HepG2 (cell line): ENCODE results near the gene APOC3. TPM values are rescaled to one million over a fixed set of nuclear protein-coding genes. Genes with fewer than 3 reads are reported as not detected.

Experiments used
- ATAC-seq: fragments of 200-7000 bp; cut with Tn5 transposase; 3 replicates; pipeline ENCODE4 v1.9.1; 2020; ENCODE audit warnings: mild to moderate bottlenecking, moderate library complexity
- BruUV-seq: library from RNA; stranded (reverse); fragments of 400-500 nt; replicated peaks from 2 replicates; lab custom pipeline; 2021; lab: Mats Ljungman, UMichigan
- CTCF ChIA-PET: fragments of 300-600 bp; formaldehyde crosslinking; extraction: SDS; loops from one replicate; lab custom pipeline; 2021; ENCODE audit warnings: low total read pairs, inconsistent platforms, low intra/inter-chr PET ratio; lab: Yijun Ruan, JAX
- POLR2A ChIA-PET: fragments of 350-600 bp; sonication (Branson Sonifier 250); formaldehyde crosslinking; loops from one replicate; lab custom pipeline; 2020; ENCODE audit warnings: antibody characterized with exemption, inconsistent platforms; lab: Yijun Ruan, JAX
- DNase-seq: peaks from one replicate; pipeline ENCODE4 v3.0.0-alpha.2; 2015; ENCODE audit warnings: low spot score
- FAIRE-seq: peaks from 3 replicates; lab custom pipeline; 2011; peaks lifted over from hg19 to GRCh38; lab: Jason Lieb, UNC
- H2AFZ ChIP-seq: one replicate; pipeline ENCODE4 v1.6.1; 2011; ENCODE audit warnings: low read length, inconsistent platforms
- H3K27ac ChIP-seq: fragments of 300-600 bp; 3 replicates; pipeline ENCODE4 v1.8.0; 2011; ENCODE audit warnings: mixed run types, mild to moderate bottlenecking, mixed read lengths, low read length, inconsistent platforms; ENCODE audit not compliant: insufficient read depth; ENCODE audit errors: extremely low read length
- H3K27me3 ChIP-seq, 2 experiments: fragments of 200-600 bp in 1 of 2; 2 replicates in 1 of 2; 3 replicates in 1 of 2; pipeline versions ENCODE4 v1.6.0 to v1.8.0; 2011; ENCODE audit warnings: low read length in 2 of 2, mild to moderate bottlenecking in 2 of 2, moderate library complexity in 2 of 2, inconsistent platforms in 1 of 2; ENCODE audit not compliant: insufficient read depth in 2 of 2, control insufficient read depth in 1 of 2
- H3K36me3 ChIP-seq, 2 experiments: fragments of 200-600 bp in 1 of 2; replicated peaks in 1 of 2; 2 replicates in 1 of 2; 3 replicates in 1 of 2; pipeline versions ENCODE4 v1.5.1 to v1.8.0; 2011; ENCODE audit warnings: low read length in 2 of 2, inconsistent platforms in 1 of 2; ENCODE audit not compliant: insufficient read depth in 2 of 2, control insufficient read depth in 1 of 2
- H3K4me1 ChIP-seq: 2 replicates; pipeline ENCODE4 v1.5.1; 2012; ENCODE audit warnings: low read length, inconsistent platforms; ENCODE audit not compliant: insufficient read depth
- H3K4me2 ChIP-seq: 2 replicates; pipeline ENCODE4 v1.6.0; 2011; ENCODE audit warnings: low read depth, low read length, inconsistent platforms
- H3K4me3 ChIP-seq, 3 experiments: fragments of 200-600 bp in 1 of 3; sonication (generic), shearing (Covaris generic) in 1 of 3; replicated peaks in 1 of 3; 2 replicates each; pipeline ENCODE4 v1.5.1; 2011 to 2016; ENCODE audit warnings: low read length in 3 of 3, inconsistent platforms in 2 of 3, low read depth in 2 of 3, mild to moderate bottlenecking in 2 of 3, control low read depth in 1 of 3, mixed read lengths in 1 of 3; ENCODE audit not compliant: insufficient read depth in 1 of 3
- H3K79me2 ChIP-seq: one replicate; pipeline ENCODE4 v1.6.1; 2011; ENCODE audit warnings: low read length, inconsistent platforms; ENCODE audit not compliant: insufficient read depth
- H3K9ac ChIP-seq: 2 replicates; pipeline ENCODE4 v1.6.0; 2011; ENCODE audit warnings: mild to moderate bottlenecking, low read depth, low read length, inconsistent platforms; ENCODE audit not compliant: insufficient read depth
- H3K9me3 ChIP-seq: 2 replicates; pipeline ENCODE4 v1.5.1; 2012; ENCODE audit warnings: mild to moderate bottlenecking, low read length
- H4K20me1 ChIP-seq: 2 replicates; pipeline ENCODE4 v1.6.0; 2011; ENCODE audit warnings: inconsistent platforms, mild to moderate bottlenecking, low read length, moderate library complexity; ENCODE audit not compliant: insufficient read depth
- HIVEP1 ChIP-seq: sonication (generic); formaldehyde crosslinking; IDR thresholded peaks from 2 replicates; pipeline ENCODE4 v1.4.0; 2020; ENCODE audit warnings: mild to moderate bottlenecking, missing genetic modification reagents
- HOXA9 ChIP-seq: sonication (generic); formaldehyde crosslinking; IDR thresholded peaks from 2 replicates; pipeline ENCODE4 v1.8.1; 2022; ENCODE audit warnings: missing genetic modification reagents, mild to moderate bottlenecking, moderate library complexity, borderline replicate concordance
- KDM3A ChIP-seq: IDR thresholded peaks from 2 replicates; pipeline ENCODE4 v1.6.1; 2018; ENCODE audit warnings: low read depth, missing compliant biosample characterization
- RFXAP ChIP-seq: sonication (generic); formaldehyde crosslinking; IDR thresholded peaks from 2 replicates; pipeline ENCODE4 v1.4.0; 2020; ENCODE audit warnings: missing genetic modification reagents, borderline replicate concordance
- ZFP36L2 ChIP-seq: sonication (generic); formaldehyde crosslinking; IDR thresholded peaks from 2 replicates; pipeline ENCODE4 v1.4.0; 2020; ENCODE audit warnings: missing genetic modification reagents
- ZNF253 ChIP-seq: sonication (generic); formaldehyde crosslinking; IDR thresholded peaks from 2 replicates; pipeline ENCODE4 v1.8.0; 2022; ENCODE audit warnings: mild to moderate bottlenecking, missing genetic modification reagents, borderline replicate concordance
- ZNF746 ChIP-seq: sonication (generic); formaldehyde crosslinking; IDR thresholded peaks from 2 replicates; pipeline ENCODE4 v1.8.0; 2022; ENCODE audit warnings: mild to moderate bottlenecking, missing genetic modification reagents
- WGBS: methylation state at CpG from one replicate; pipeline ENCODE4 v1.1.6; 2017; ENCODE audit warnings: low lambda C conversion rate; 5-methylcytosine and 5-hydroxymethylcytosine counted together
- in situ Hi-C: cut with HindIII; loops from 2 replicates; pipeline ENCODE4 v1.10.0; 2017; ENCODE audit warnings: low pct_unique_long_range_greater_than_20kb; ENCODE audit not compliant: extremely low pct_ligation_motif_present
- intact Hi-C: fragments of 100-400 bp; cut with micrococcal nuclease; formaldehyde crosslinking; loops from one replicate; pipeline ENCODE4 v1.10.0; 2022; ENCODE audit not compliant: unreplicated experiment
- polyA plus RNA-seq, 8 experiments: library from polyadenylated mRNA; depleted of rRNA in 3 of 8; stranded (reverse) in 7 of 8; unstranded in 1 of 8; fragments of >200 nt; fragmentation: Illumina TruSeq in 4 of 8; extraction: Trizol in 4 of 8; gene quantifications; 2 replicates each; pipeline versions ENCODE4 v1.2.1 to v1.2.3, GENCODE V29; 2011 to 2016; ENCODE audit warnings: low read depth in 4 of 8, missing spikeins in 1 of 8, mixed read lengths in 1 of 8; ENCODE audit not compliant: insufficient read depth in 1 of 8
- total RNA-seq, 5 experiments: library from RNA; depleted of rRNA; stranded (reverse); fragments of >200 nt; fragmentation: Illumina TruSeq; extraction: Trizol; gene quantifications; 2 replicates each; pipeline ENCODE4 v1.2.3, GENCODE V29; 2016; ENCODE audit warnings: low read depth in 1 of 5
- TF ChIP-seq, protein P1 (sequence below): sonication (generic); formaldehyde crosslinking; IDR thresholded peaks from 2 replicates; pipeline ENCODE4 v1.9.0; 2021; ENCODE audit warnings: mild to moderate bottlenecking, missing genetic modification reagents

The APOC3 gene
- total and polyA plus RNA-seq, 2 of the 13 experiments (the other 11 are each of a cell fraction or from before 2014, with no cell fraction given) = 314 to 687 TPM

- TF ChIP-seq, protein P1, sequence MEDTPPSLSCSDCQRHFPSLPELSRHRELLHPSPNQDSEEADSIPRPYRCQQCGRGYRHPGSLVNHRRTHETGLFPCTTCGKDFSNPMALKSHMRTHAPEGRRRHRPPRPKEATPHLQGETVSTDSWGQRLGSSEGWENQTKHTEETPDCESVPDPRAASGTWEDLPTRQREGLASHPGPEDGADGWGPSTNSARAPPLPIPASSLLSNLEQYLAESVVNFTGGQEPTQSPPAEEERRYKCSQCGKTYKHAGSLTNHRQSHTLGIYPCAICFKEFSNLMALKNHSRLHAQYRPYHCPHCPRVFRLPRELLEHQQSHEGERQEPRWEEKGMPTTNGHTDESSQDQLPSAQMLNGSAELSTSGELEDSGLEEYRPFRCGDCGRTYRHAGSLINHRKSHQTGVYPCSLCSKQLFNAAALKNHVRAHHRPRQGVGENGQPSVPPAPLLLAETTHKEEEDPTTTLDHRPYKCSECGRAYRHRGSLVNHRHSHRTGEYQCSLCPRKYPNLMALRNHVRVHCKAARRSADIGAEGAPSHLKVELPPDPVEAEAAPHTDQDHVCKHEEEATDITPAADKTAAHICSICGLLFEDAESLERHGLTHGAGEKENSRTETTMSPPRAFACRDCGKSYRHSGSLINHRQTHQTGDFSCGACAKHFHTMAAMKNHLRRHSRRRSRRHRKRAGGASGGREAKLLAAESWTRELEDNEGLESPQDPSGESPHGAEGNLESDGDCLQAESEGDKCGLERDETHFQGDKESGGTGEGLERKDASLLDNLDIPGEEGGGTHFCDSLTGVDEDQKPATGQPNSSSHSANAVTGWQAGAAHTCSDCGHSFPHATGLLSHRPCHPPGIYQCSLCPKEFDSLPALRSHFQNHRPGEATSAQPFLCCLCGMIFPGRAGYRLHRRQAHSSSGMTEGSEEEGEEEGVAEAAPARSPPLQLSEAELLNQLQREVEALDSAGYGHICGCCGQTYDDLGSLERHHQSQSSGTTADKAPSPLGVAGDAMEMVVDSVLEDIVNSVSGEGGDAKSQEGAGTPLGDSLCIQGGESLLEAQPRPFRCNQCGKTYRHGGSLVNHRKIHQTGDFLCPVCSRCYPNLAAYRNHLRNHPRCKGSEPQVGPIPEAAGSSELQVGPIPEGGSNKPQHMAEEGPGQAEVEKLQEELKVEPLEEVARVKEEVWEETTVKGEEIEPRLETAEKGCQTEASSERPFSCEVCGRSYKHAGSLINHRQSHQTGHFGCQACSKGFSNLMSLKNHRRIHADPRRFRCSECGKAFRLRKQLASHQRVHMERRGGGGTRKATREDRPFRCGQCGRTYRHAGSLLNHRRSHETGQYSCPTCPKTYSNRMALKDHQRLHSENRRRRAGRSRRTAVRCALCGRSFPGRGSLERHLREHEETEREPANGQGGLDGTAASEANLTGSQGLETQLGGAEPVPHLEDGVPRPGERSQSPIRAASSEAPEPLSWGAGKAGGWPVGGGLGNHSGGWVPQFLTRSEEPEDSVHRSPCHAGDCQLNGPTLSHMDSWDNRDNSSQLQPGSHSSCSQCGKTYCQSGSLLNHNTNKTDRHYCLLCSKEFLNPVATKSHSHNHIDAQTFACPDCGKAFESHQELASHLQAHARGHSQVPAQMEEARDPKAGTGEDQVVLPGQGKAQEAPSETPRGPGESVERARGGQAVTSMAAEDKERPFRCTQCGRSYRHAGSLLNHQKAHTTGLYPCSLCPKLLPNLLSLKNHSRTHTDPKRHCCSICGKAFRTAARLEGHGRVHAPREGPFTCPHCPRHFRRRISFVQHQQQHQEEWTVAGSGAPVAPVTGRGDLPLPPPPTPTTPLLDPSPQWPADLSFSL (CRISPR knock-in tag) = no peak
- TF ChIP-seq ZNF746 (CRISPR knock-in tag) = no peak
These were observed 42.7 kb upstream of the APOC3 start (continued) for GRCh38 chr11:116786966-116787365.

DNA sequence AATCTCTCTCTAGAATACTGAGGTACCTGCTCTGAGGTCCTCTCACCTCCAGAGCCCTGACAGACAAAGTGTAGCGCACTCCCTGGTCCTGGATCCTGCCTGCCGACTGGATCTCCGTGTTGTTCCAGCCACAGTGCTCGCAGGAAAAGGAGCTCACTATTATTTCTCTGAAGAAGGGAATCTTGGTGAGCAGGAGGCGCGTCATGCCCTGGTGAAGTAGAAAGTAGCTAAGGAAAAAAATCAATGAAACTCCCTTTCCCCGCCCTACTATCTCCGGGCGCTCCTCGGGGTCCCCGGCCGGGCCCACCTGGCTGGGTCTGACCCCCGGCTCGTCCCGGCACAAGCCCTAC lies 42.3 kb upstream of the APOC3 start:
- Histone ChIP-seq H3K9me3 (no peaks in the 10 kb centered on the region), H3K27me3 (no peaks in the 10 kb centered on the region; a peak in 1 of 5 replicates), H3K79me2 (peaks cover 35% of the 10 kb centered on the region), H3K36me3 (peaks cover 18 to 43% of the 10 kb centered on the region in 2 experiments), H3K9ac (peak overlapping the region; percentile 84), H3K4me1 (peaks cover 53% of the 10 kb centered on the region), H3K27ac (peak overlapping the region; percentile 61), H2AFZ (no peak overlapping the region), H3K4me2 (peak overlapping the region; percentile 99), H4K20me1 (no peaks in the 10 kb centered on the region), H3K4me3 (peak overlapping the region; percentile 79 to 90 (median 86))
- under 1% methylated on average over 15 of the region's 15 CpGs for WGBS
- intact Hi-C loops (no loop called here), in situ Hi-C loops (no loop called here)
- ATAC-seq = no peak
- POLR2A ChIA-PET = interaction anchor here (0.6 to 17.3 kb wide), 9 partner anchors 12 to 319 kb away, joined by 3 to 1365 read pairs (median 6); partner anchors contain the start of genes APOA1, APOA4, APOC3 and BUD13
- BruUV-seq = no TSS peak
- TF ChIP-seq KDM3A (CRISPR knock-in tag) (peak; percentile 15; the same call in 1 of the 2 replicates), ZFP36L2 (CRISPR knock-in tag) (no peak), HIVEP1 (peak; percentile 5; the same call in 1 of the 2 replicates), ZNF253 (CRISPR knock-in tag) (0 out of 2 replicates have a peak, but pooled peaks have one; percentile 34), HOXA9 (CRISPR knock-in tag) (no peak), RFXAP (CRISPR knock-in tag) (peak; percentile 18; the same call in 1 of the 2 replicates)
- FAIRE-seq = no peak
- CTCF ChIA-PET = no interaction called here
- DNase-seq = no peak
